Measurements from ENCODE around the gene IAH1. TPM values are rescaled to one million over a fixed set of nuclear protein-coding genes. Genes with fewer than 3 reads are reported as not detected.

Gene IAH1
- total and polyA plus RNA-seq, 3 experiments from 2014 or later: 76.9 to 81.0 (median 79.1) TPM

GRCh38 chr2:9478526-9478925 is 4.2 kb downstream of the IAH1 start:
- ChIA-PET POLR2A (no interaction called here), CTCF (no interaction called here)
- no peak for DNase-seq
- Histone ChIP-seq H3K4me3 (ENCODE audit: low read length) (no peak overlapping the region), H3K9me3 (ENCODE audit: low read length) (no peaks in the 10 kb centered on the region), H3K27ac (ENCODE audit: low read depth, low read length) (no peak overlapping the region), H3K36me3 (ENCODE audit: insufficient read depth, low read length) (peaks cover 28% of the 10 kb centered on the region), H3K4me1 (ENCODE audit: insufficient read depth, low read length) (peaks cover 31% of the 10 kb centered on the region), H3K27me3 (ENCODE audit: insufficient read depth, low read length, poor library complexity, severe bottlenecking) (no peaks in the 10 kb centered on the region)
- Mint-ChIP-seq H3K27me3 (no peaks in the 10 kb centered on the region), H3K4me3 (peak overlapping the region in 2 of 7 donors; percentile 55 to 83), H3K27ac (peak overlapping the region in 7 of 8 donors; percentile 25 to 90 (median 74)), H3K36me3 (peaks cover 3 to 68% (median 5%) of the 10 kb centered on the region in 3 donors), H3K9me3 (no peaks in the 10 kb centered on the region), H3K4me1 (peaks cover 40 to 61% (median 55%) of the 10 kb centered on the region in 3 donors)

- H3K27ac ChIP-seq (ENCODE audit: low read depth, low read length): no peak overlapping the region
- CTCF ChIA-PET: no interaction called here
These were observed 5.8 kb downstream of the IAH1 start for GRCh38 chr2:9480157-9480556.

GRCh38 chr2:9483107-9483506 is 8.8 kb downstream of the IAH1 start:
- Histone ChIP-seq H3K27ac (ENCODE audit: low read depth, low read length) (no peak overlapping the region), H3K4me1 (ENCODE audit: insufficient read depth, low read length) (peaks cover under 1% of the 10 kb centered on the region), H3K36me3 (ENCODE audit: insufficient read depth, low read length) (peaks cover 47% of the 10 kb centered on the region), H3K9me3 (ENCODE audit: low read length) (no peaks in the 10 kb centered on the region), H3K4me3 (ENCODE audit: low read length) (no peak overlapping the region), H3K27me3 (ENCODE audit: insufficient read depth, low read length, poor library complexity, severe bottlenecking) (no peaks in the 10 kb centered on the region)
- peak overlapping the region in 2 of 8 donors; percentile 13 to 36 for H3K27ac Mint-ChIP-seq
- H3K4me1 Mint-ChIP-seq: peaks cover 14 to 26% (median 24%) of the 10 kb centered on the region in 3 donors
- no peaks in the 10 kb centered on the region for H3K27me3 Mint-ChIP-seq
- peaks cover 4 to 97% (median 15%) of the 10 kb centered on the region in 3 donors for H3K36me3 Mint-ChIP-seq
- CTCF ChIA-PET: interaction anchor here (1.7 kb wide), 1 partner anchor 9 kb away, joined by 4 read pairs; no protein-coding TSS in a partner anchor
- POLR2A ChIA-PET: interaction anchor here (1.6 kb wide), 1 partner anchor 10 kb away, joined by 3 read pairs; no protein-coding TSS in a partner anchor
- H3K4me3 Mint-ChIP-seq: no peak overlapping the region
- H3K9me3 Mint-ChIP-seq: no peaks in the 10 kb centered on the region
- no peak for DNase-seq

More at GRCh38 chr2:9480157-9480556, 5.8 kb downstream of the IAH1 start:
- Mint-ChIP-seq H3K4me3 (no peak overlapping the region), H3K27me3 (no peaks in the 10 kb centered on the region), H3K36me3 (peaks cover 3 to 84% (median 12%) of the 10 kb centered on the region in 3 donors), H3K27ac (peak overlapping the region in 2 of 8 donors; percentile 4 to 52), H3K9me3 (no peaks in the 10 kb centered on the region), H3K4me1 (peaks cover 39 to 54% (median 52%) of the 10 kb centered on the region in 3 donors)
- no peaks in the 10 kb centered on the region for H3K9me3 ChIP-seq (ENCODE audit: low read length)
- peaks cover 25% of the 10 kb centered on the region for H3K4me1 ChIP-seq (ENCODE audit: insufficient read depth, low read length)
- peaks cover 44% of the 10 kb centered on the region for H3K36me3 ChIP-seq (ENCODE audit: insufficient read depth, low read length)
- no peaks in the 10 kb centered on the region for H3K27me3 ChIP-seq (ENCODE audit: insufficient read depth, low read length, poor library complexity, severe bottlenecking)
- no peak for DNase-seq
- no peak overlapping the region for H3K4me3 ChIP-seq (ENCODE audit: low read length)
- POLR2A ChIA-PET: no interaction called here

GRCh38 chr2:9484533-9484932 is 10.2 kb downstream of the IAH1 start:
- peak overlapping the region in 2 of 8 donors; percentile 10 to 11 for H3K27ac Mint-ChIP-seq
- Histone ChIP-seq H3K9me3 (ENCODE audit: low read length) (no peaks in the 10 kb centered on the region), H3K27ac (ENCODE audit: low read depth, low read length) (no peak overlapping the region), H3K4me3 (ENCODE audit: low read length) (no peak overlapping the region), H3K36me3 (ENCODE audit: insufficient read depth, low read length) (peaks cover 41% of the 10 kb centered on the region), H3K4me1 (ENCODE audit: insufficient read depth, low read length) (no peaks in the 10 kb centered on the region), H3K27me3 (ENCODE audit: insufficient read depth, low read length, poor library complexity, severe bottlenecking) (no peaks in the 10 kb centered on the region)
- H3K36me3 Mint-ChIP-seq: peaks cover 4 to 98% (median 19%) of the 10 kb centered on the region in 3 donors
- no peak for DNase-seq
- CTCF ChIA-PET: no interaction called here
- peaks cover 6 to 18% (median 10%) of the 10 kb centered on the region in 3 donors for H3K4me1 Mint-ChIP-seq
- H3K27me3 Mint-ChIP-seq: no peaks in the 10 kb centered on the region
- no peak overlapping the region for H3K4me3 Mint-ChIP-seq
- no peaks in the 10 kb centered on the region for H3K9me3 Mint-ChIP-seq
- POLR2A ChIA-PET: no interaction called here

- DNase-seq: no peak
- Histone ChIP-seq H3K4me1 (ENCODE audit: insufficient read depth, low read length) (no peaks in the 10 kb centered on the region), H3K36me3 (ENCODE audit: insufficient read depth, low read length) (peaks cover 51% of the 10 kb centered on the region), H3K27me3 (ENCODE audit: insufficient read depth, low read length, poor library complexity, severe bottlenecking) (no peaks in the 10 kb centered on the region), H3K4me3 (ENCODE audit: low read length) (no peak overlapping the region), H3K27ac (ENCODE audit: low read depth, low read length) (no peak overlapping the region), H3K9me3 (ENCODE audit: low read length) (no peaks in the 10 kb centered on the region)
- POLR2A ChIA-PET: no interaction called here
- H3K36me3 Mint-ChIP-seq: peaks cover 4 to 99% (median 27%) of the 10 kb centered on the region in 3 donors
- no peaks in the 10 kb centered on the region for H3K9me3 Mint-ChIP-seq
- H3K27me3 Mint-ChIP-seq: no peaks in the 10 kb centered on the region
- H3K4me1 Mint-ChIP-seq: peaks cover 3 to 11% (median 9%) of the 10 kb centered on the region in 3 donors
- CTCF ChIA-PET: no interaction called here
- peak overlapping the region in 6 of 8 donors; percentile 29 to 64 (median 48) for H3K27ac Mint-ChIP-seq
- H3K4me3 Mint-ChIP-seq: no peak overlapping the region
These were observed 14.5 kb downstream of the IAH1 start for GRCh38 chr2:9488583-9489547.

GRCh38 chr2:9490789-9491188 is 16.4 kb downstream of the IAH1 start:
- Mint-ChIP-seq H3K4me1 (peaks cover 6 to 18% (median 11%) of the 10 kb centered on the region in 3 donors), H3K4me3 (no peak overlapping the region), H3K36me3 (peaks cover 4 to 95% (median 31%) of the 10 kb centered on the region in 3 donors), H3K9me3 (no peaks in the 10 kb centered on the region), H3K27me3 (no peaks in the 10 kb centered on the region), H3K27ac (peak overlapping the region in 3 of 8 donors; percentile 1 to 90 (median 51))
- no peaks in the 10 kb centered on the region for H3K9me3 ChIP-seq (ENCODE audit: low read length)
- ChIA-PET CTCF (interaction anchor here (1.3 kb wide), 1 partner anchor 16 kb away, joined by 3 read pairs; no protein-coding TSS in a partner anchor), POLR2A (interaction anchor here (0.5 kb wide), 1 partner anchor 11 kb away, joined by 3 read pairs; no protein-coding TSS in a partner anchor)
- H3K27ac ChIP-seq (ENCODE audit: low read depth, low read length): no peak overlapping the region
- no peak for DNase-seq
- no peak overlapping the region for H3K4me3 ChIP-seq (ENCODE audit: low read length)
- no peaks in the 10 kb centered on the region for H3K27me3 ChIP-seq (ENCODE audit: insufficient read depth, low read length, poor library complexity, severe bottlenecking)
- no peaks in the 10 kb centered on the region for H3K4me1 ChIP-seq (ENCODE audit: insufficient read depth, low read length)
- H3K36me3 ChIP-seq (ENCODE audit: insufficient read depth, low read length): peaks cover 46% of the 10 kb centered on the region

GRCh38 chr2:9492927-9493326 is 18.6 kb downstream of the IAH1 start:
- Histone ChIP-seq H3K4me3 (ENCODE audit: low read length) (no peak overlapping the region), H3K27me3 (ENCODE audit: insufficient read depth, low read length, poor library complexity, severe bottlenecking) (no peaks in the 10 kb centered on the region), H3K36me3 (ENCODE audit: insufficient read depth, low read length) (peaks cover 51% of the 10 kb centered on the region), H3K9me3 (ENCODE audit: low read length) (no peaks in the 10 kb centered on the region), H3K27ac (ENCODE audit: low read depth, low read length) (no peak overlapping the region), H3K4me1 (ENCODE audit: insufficient read depth, low read length) (no peaks in the 10 kb centered on the region)
- POLR2A ChIA-PET: interaction anchor here (0.9 kb wide), 1 partner anchor 10 kb away, joined by 3 read pairs; no protein-coding TSS in a partner anchor
- peaks cover 6 to 18% (median 11%) of the 10 kb centered on the region in 3 donors for H3K4me1 Mint-ChIP-seq
- H3K27me3 Mint-ChIP-seq: no peaks in the 10 kb centered on the region
- peak overlapping the region in 5 of 8 donors; percentile 11 to 61 (median 45) for H3K27ac Mint-ChIP-seq
- CTCF ChIA-PET: no interaction called here
- peaks cover 2 to 92% (median 29%) of the 10 kb centered on the region in 3 donors for H3K36me3 Mint-ChIP-seq
- no peak for DNase-seq
- H3K9me3 Mint-ChIP-seq: no peaks in the 10 kb centered on the region
- H3K4me3 Mint-ChIP-seq: no peak overlapping the region

GRCh38 chr2:9493478-9493877 is 19.1 kb downstream of the IAH1 start:
- CTCF ChIA-PET: no interaction called here
- peaks cover 51% of the 10 kb centered on the region for H3K36me3 ChIP-seq (ENCODE audit: insufficient read depth, low read length)
- H3K36me3 Mint-ChIP-seq: peaks cover 0 to 92% (median 29%) of the 10 kb centered on the region in 3 donors

More at GRCh38 chr2:9493478-9493877, 19.1 kb downstream of the IAH1 start:
- Mint-ChIP-seq H3K27ac (peak overlapping the region in 6 of 8 donors; percentile 5 to 69 (median 32)), H3K27me3 (no peaks in the 10 kb centered on the region), H3K4me3 (no peak overlapping the region), H3K9me3 (no peaks in the 10 kb centered on the region), H3K4me1 (peaks cover 6 to 18% (median 11%) of the 10 kb centered on the region in 3 donors)
- H3K4me3 ChIP-seq (ENCODE audit: low read length): no peak overlapping the region
- H3K27ac ChIP-seq (ENCODE audit: low read depth, low read length): no peak overlapping the region
- DNase-seq: no peak
- no peaks in the 10 kb centered on the region for H3K9me3 ChIP-seq (ENCODE audit: low read length)
- H3K27me3 ChIP-seq (ENCODE audit: insufficient read depth, low read length, poor library complexity, severe bottlenecking): no peaks in the 10 kb centered on the region
- POLR2A ChIA-PET: interaction anchor here (0.9 kb wide), 1 partner anchor 11 kb away, joined by 3 read pairs; no protein-coding TSS in a partner anchor
- no peaks in the 10 kb centered on the region for H3K4me1 ChIP-seq (ENCODE audit: insufficient read depth, low read length)

All from CD8-positive, alpha-beta memory T cell (primary cell).